Hepatocyte (in vitro differentiated cells): ENCODE data around the gene PIM1.

Experiments
- CTCF ChIP-seq: fragments of 200-600 bp; sonication (generic); IDR thresholded peaks from 2 replicates; pipeline ENCODE4 v1.5.1; 2016; ENCODE audit warnings: antibody characterized with exemption, mild to moderate bottlenecking; ENCODE audit not compliant: poor library complexity
- EZH2 ChIP-seq: fragments of 200-600 bp; sonication (generic); IDR thresholded peaks from 2 replicates; pipeline ENCODE4 v1.6.1; 2016; ENCODE audit warnings: antibody characterized with exemption, mild to moderate bottlenecking, borderline replicate concordance

- TF ChIP-seq CTCF (no peak), EZH2 (no peak)
These were observed 43.4 kb upstream of the PIM1 start for GRCh38 chr6:37126493-37126958.
